Memory B cell (primary cell): ENCODE results near the gene LRRC45.

Experiments
- ATAC-seq: fragments of 150-1000 bp; cut with Tn5 transposase; 2 replicates; pipeline ENCODE4 v1.10.0; 2021; ENCODE audit warnings: low read depth, mild to moderate bottlenecking, moderate library complexity
- DNase-seq, 2 donors: peaks; one replicate each; pipeline ENCODE4 v3.0.0; 2022; ENCODE audit warnings: low spot score in 2 of 2
- H3K27ac Mint-ChIP-seq: one replicate; pipeline ENCODE4 v1.8.0; 2022; ENCODE audit warnings: mild to moderate bottlenecking, moderate library complexity, mixed read lengths
- H3K27me3 Mint-ChIP-seq: one replicate; pipeline ENCODE4 v1.8.0; 2022; ENCODE audit warnings: mixed read lengths
- H3K36me3 Mint-ChIP-seq: one replicate; pipeline ENCODE4 v1.8.0; 2022; ENCODE audit warnings: mild to moderate bottlenecking, mixed read lengths
- H3K4me1 Mint-ChIP-seq: one replicate; pipeline ENCODE4 v1.8.0; 2022; ENCODE audit warnings: mixed read lengths
- H3K4me3 Mint-ChIP-seq: one replicate; pipeline ENCODE4 v1.8.0; 2022; ENCODE audit warnings: mild to moderate bottlenecking, moderate library complexity, mixed read lengths
- H3K9me3 Mint-ChIP-seq: one replicate; pipeline ENCODE4 v1.8.0; 2022; ENCODE audit warnings: mixed read lengths

The LRRC45 gene

GRCh38 chr17:81987161-81987770 is 35.8 kb upstream of the LRRC45 start:
- DNase-seq (no peak), ATAC-seq (no peak)
- no peak overlapping the region for H3K27ac Mint-ChIP-seq
- peaks cover 19% of the 10 kb centered on the region for H3K36me3 Mint-ChIP-seq
- no peak overlapping the region for H3K4me3 Mint-ChIP-seq
- H3K9me3 Mint-ChIP-seq: no peaks in the 10 kb centered on the region
- H3K27me3 Mint-ChIP-seq: no peaks in the 10 kb centered on the region
- peaks cover 9% of the 10 kb centered on the region for H3K4me1 Mint-ChIP-seq

- no peaks in the 10 kb centered on the region for H3K27me3 Mint-ChIP-seq
- H3K36me3 Mint-ChIP-seq: peaks cover 12% of the 10 kb centered on the region
- ATAC-seq (no peak), DNase-seq (no peak)
- peaks cover 4% of the 10 kb centered on the region for H3K4me1 Mint-ChIP-seq
- H3K9me3 Mint-ChIP-seq: no peaks in the 10 kb centered on the region
- H3K4me3 Mint-ChIP-seq: no peak overlapping the region
- H3K27ac Mint-ChIP-seq: no peak overlapping the region
Measured at GRCh38 chr17:81990836-81991683, 32.0 kb upstream of the LRRC45 start.

- Mint-ChIP-seq H3K27ac (no peak overlapping the region), H3K4me1 (peaks cover 4% of the 10 kb centered on the region), H3K27me3 (no peaks in the 10 kb centered on the region), H3K36me3 (peaks cover 10% of the 10 kb centered on the region), H3K4me3 (no peak overlapping the region), H3K9me3 (no peaks in the 10 kb centered on the region)
- ATAC-seq (no peak), DNase-seq (no peak)
Measured at GRCh38 chr17:81991684-81992305, 31.3 kb upstream of the LRRC45 start.

- no peaks in the 10 kb centered on the region for H3K9me3 Mint-ChIP-seq
- H3K4me1 Mint-ChIP-seq: peaks cover 4% of the 10 kb centered on the region
- no peaks in the 10 kb centered on the region for H3K27me3 Mint-ChIP-seq
- H3K36me3 Mint-ChIP-seq: peaks cover 8% of the 10 kb centered on the region
- no peak overlapping the region for H3K4me3 Mint-ChIP-seq
- DNase-seq (no peak), ATAC-seq (no peak)
- no peak overlapping the region for H3K27ac Mint-ChIP-seq
Measured at GRCh38 chr17:81992306-81993102, 30.6 kb upstream of the LRRC45 start.

GRCh38 chr17:81993729-81994592 is 29.1 kb upstream of the LRRC45 start:
- Mint-ChIP-seq H3K9me3 (no peaks in the 10 kb centered on the region), H3K36me3 (peaks cover 11% of the 10 kb centered on the region), H3K4me3 (no peak overlapping the region), H3K27me3 (no peaks in the 10 kb centered on the region), H3K27ac (no peak overlapping the region), H3K4me1 (peaks cover 4% of the 10 kb centered on the region)
- no peak for ATAC-seq
- DNase-seq: no peak

- Mint-ChIP-seq H3K9me3 (no peaks in the 10 kb centered on the region), H3K4me1 (peaks cover 4% of the 10 kb centered on the region), H3K36me3 (peaks cover 11% of the 10 kb centered on the region), H3K4me3 (no peak overlapping the region), H3K27me3 (no peaks in the 10 kb centered on the region), H3K27ac (no peak overlapping the region)
- ATAC-seq (no peak), DNase-seq (no peak)
Measured at GRCh38 chr17:81994593-81995462, 28.3 kb upstream of the LRRC45 start.

GRCh38 chr17:81995463-81996231 is 27.5 kb upstream of the LRRC45 start:
- Mint-ChIP-seq H3K36me3 (peaks cover 8% of the 10 kb centered on the region), H3K4me3 (no peak overlapping the region), H3K9me3 (no peaks in the 10 kb centered on the region), H3K4me1 (peaks cover 2% of the 10 kb centered on the region), H3K27me3 (no peaks in the 10 kb centered on the region), H3K27ac (no peak overlapping the region)
- ATAC-seq (no peak), DNase-seq (no peak)

GRCh38 chr17:81996232-81996756 is 26.8 kb upstream of the LRRC45 start:
- Mint-ChIP-seq H3K27ac (no peak overlapping the region), H3K9me3 (no peaks in the 10 kb centered on the region), H3K27me3 (no peaks in the 10 kb centered on the region), H3K4me1 (no peaks in the 10 kb centered on the region), H3K36me3 (peaks cover 7% of the 10 kb centered on the region), H3K4me3 (no peak overlapping the region)
- DNase-seq: no peak
- no peak for ATAC-seq

GRCh38 chr17:81996757-81997441 is 26.2 kb upstream of the LRRC45 start:
- Mint-ChIP-seq H3K27me3 (no peaks in the 10 kb centered on the region), H3K9me3 (no peaks in the 10 kb centered on the region), H3K4me1 (no peaks in the 10 kb centered on the region), H3K4me3 (no peak overlapping the region), H3K36me3 (peaks cover 7% of the 10 kb centered on the region), H3K27ac (no peak overlapping the region)
- DNase-seq (no peak), ATAC-seq (no peak)

GRCh38 chr17:81998212-81998611 is 24.9 kb upstream of the LRRC45 start:
- Mint-ChIP-seq H3K36me3 (peaks cover 7% of the 10 kb centered on the region), H3K27me3 (no peaks in the 10 kb centered on the region), H3K27ac (no peak overlapping the region), H3K4me1 (no peaks in the 10 kb centered on the region), H3K4me3 (no peak overlapping the region), H3K9me3 (no peaks in the 10 kb centered on the region)
- no peak for DNase-seq
- ATAC-seq: no peak

- DNase-seq (no peak), ATAC-seq (no peak)
- H3K9me3 Mint-ChIP-seq: no peaks in the 10 kb centered on the region
- no peaks in the 10 kb centered on the region for H3K27me3 Mint-ChIP-seq
- no peak overlapping the region for H3K27ac Mint-ChIP-seq
- no peaks in the 10 kb centered on the region for H3K4me1 Mint-ChIP-seq
- H3K4me3 Mint-ChIP-seq: no peak overlapping the region
- H3K36me3 Mint-ChIP-seq: peaks cover 7% of the 10 kb centered on the region
Measured at GRCh38 chr17:81998691-81999438, 24.2 kb upstream of the LRRC45 start.
